ENCODE results near the gene ATP23.

Gene ATP23

GRCh38 chr12:57907281-57907680 lies 34.1 kb upstream of the ATP23 start:
- no peak for DNase-seq (ENCODE audit: low read depth in 1 of 2, low spot score in 1 of 2)
- no peaks in the 10 kb centered on the region for H3K27me3 ChIP-seq (ENCODE audit: insufficient read depth, poor library complexity, severe bottlenecking)
- no peak overlapping the region for H3K4me3 ChIP-seq (replicated peaks; ENCODE audit: insufficient read depth, low read length)
- H3K27ac ChIP-seq (replicated peaks), result no peak overlapping the region
- no peak for TF ChIP-seq POLR2AphosphoS5 (IDR thresholded peaks at IDR 0.05; ENCODE audit: low read depth)

- Histone ChIP-seq H3K27ac (replicated peaks) (no peak overlapping the region), H3K27me3 (ENCODE audit: insufficient read depth, poor library complexity, severe bottlenecking) (no peaks in the 10 kb centered on the region)
Observed at GRCh38 chr12:57908511-57908910, 32.9 kb upstream of the ATP23 start.

GRCh38 chr12:57909056-57909455 lies 32.3 kb upstream of the ATP23 start:
- no peak for TF ChIP-seq REST (IDR thresholded peaks at IDR 0.05; ENCODE audit: insufficient replicate concordance, low read depth)
- no peak for TF ChIP-seq CTCF (IDR thresholded peaks at IDR 0.05; ENCODE audit: insufficient read depth, low read length)
- TF ChIP-seq SPI1 (IDR thresholded peaks at IDR 0.05; ENCODE audit: borderline replicate concordance, low read depth), result no peak
- TF ChIP-seq GABPA (IDR thresholded peaks at IDR 0.05; ENCODE audit: low read depth), result no peak
- no peak for TF ChIP-seq POLR2AphosphoS5 (IDR thresholded peaks at IDR 0.05; ENCODE audit: low read depth)
- H3K27ac ChIP-seq (replicated peaks), result no peak overlapping the region
- H3K27me3 ChIP-seq (ENCODE audit: insufficient read depth, poor library complexity, severe bottlenecking), result no peaks in the 10 kb centered on the region
- DNase-seq (ENCODE audit: low read depth in 1 of 2, low spot score in 1 of 2), result no peak
- H3K4me3 ChIP-seq (replicated peaks; ENCODE audit: insufficient read depth, low read length), result no peak overlapping the region

More at GRCh38 chr12:57908511-57908910, 32.9 kb upstream of the ATP23 start:
- H3K4me3 ChIP-seq (replicated peaks; ENCODE audit: insufficient read depth, low read length), result no peak overlapping the region
- DNase-seq (ENCODE audit: low read depth in 1 of 2, low spot score in 1 of 2), result no peak
- no peak for TF ChIP-seq POLR2AphosphoS5 (IDR thresholded peaks at IDR 0.05; ENCODE audit: low read depth)
- no peak for TF ChIP-seq CTCF (IDR thresholded peaks at IDR 0.05; ENCODE audit: insufficient read depth, low read length)
- TF ChIP-seq SPI1 (IDR thresholded peaks at IDR 0.05; ENCODE audit: borderline replicate concordance, low read depth), result no peak
- TF ChIP-seq REST (IDR thresholded peaks at IDR 0.05; ENCODE audit: insufficient replicate concordance, low read depth), result no peak
- TF ChIP-seq GABPA (IDR thresholded peaks at IDR 0.05; ENCODE audit: low read depth), result no peak

- H3K27me3 ChIP-seq (ENCODE audit: insufficient read depth, poor library complexity, severe bottlenecking), result no peaks in the 10 kb centered on the region
- H3K27ac ChIP-seq (replicated peaks), result no peak overlapping the region
- no peak for TF ChIP-seq REST (IDR thresholded peaks at IDR 0.05; ENCODE audit: insufficient replicate concordance, low read depth)
- TF ChIP-seq GABPA (IDR thresholded peaks at IDR 0.05; ENCODE audit: low read depth), result no peak
- no peak for TF ChIP-seq SPI1 (IDR thresholded peaks at IDR 0.05; ENCODE audit: borderline replicate concordance, low read depth)
- TF ChIP-seq POLR2AphosphoS5 (IDR thresholded peaks at IDR 0.05; ENCODE audit: low read depth), result no peak
- TF ChIP-seq CTCF (IDR thresholded peaks at IDR 0.05; ENCODE audit: insufficient read depth, low read length), result no peak
- H3K4me3 ChIP-seq (replicated peaks; ENCODE audit: insufficient read depth, low read length), result no peak overlapping the region
- no peak for DNase-seq (ENCODE audit: low read depth in 1 of 2, low spot score in 1 of 2)
Observed at GRCh38 chr12:57909611-57910010, 31.8 kb upstream of the ATP23 start.
